Measurements from ENCODE around the gene GRM7. TPM values are rescaled to one million over a fixed set of nuclear protein-coding genes. Genes with fewer than 3 reads are reported as not detected.

GRM7 gene
- total and polyA plus RNA-seq, 2 of the 4 experiments (the other 2 are of a cell fraction): not detected

- no peak overlapping the region for H4K5ac ChIP-seq (ENCODE audit: low read depth, low read length)
- no CpG with 5 or more reads among the region's 1 CpG for WGBS, 2 experiments (ENCODE audit: extremely low coverage in 2 of 2, insufficient read length in 1 of 2)
- BruUV-seq (replicated peaks): no TSS peak
- H2AK5ac ChIP-seq (ENCODE audit: low read depth, low read length): no peak overlapping the region
- H3K36me3 ChIP-seq (ENCODE audit: control insufficient read depth, insufficient read depth, low read length): no peaks in the 10 kb centered on the region
- in situ Hi-C loops (cut with MboI; ENCODE audit: low sequenced_read_pairs) (no loop called here), intact Hi-C loops (cut with micrococcal nuclease) (no loop called here), dilution Hi-C loops (cut with HindIII; ENCODE audit: low sequenced_read_pairs, unreplicated experiment) (no loop called here)
- H3K4me1 ChIP-seq (ENCODE audit: control insufficient read depth, insufficient read depth, low read length): no peaks in the 10 kb centered on the region
- ChIA-PET CTCF (no interaction called here), POLR2A (ENCODE audit: unreplicated experiment) (no interaction called here)
- TF ChIP-seq RAD21 (IDR thresholded peaks at IDR 0.05; ENCODE audit: low read length) (no peak), NFE2L2 (IDR thresholded peaks at IDR 0.05; ENCODE audit: low read depth, low read length) (no peak), BHLHE40 (IDR thresholded peaks at IDR 0.05; ENCODE audit: low read depth, low read length) (no peak), RFX5 (IDR thresholded peaks at IDR 0.05; ENCODE audit: low read depth, low read length) (no peak), FOS (IDR thresholded peaks at IDR 0.05; ENCODE audit: low read depth, low read length) (no peak), CTCF (conservative IDR thresholded peaks at IDR 0.05; ENCODE audit: low read depth, low read length) (no peak), MAFK (IDR thresholded peaks at IDR 0.05; ENCODE audit: low read depth, low read length) (no peak), ELK1 (IDR thresholded peaks at IDR 0.05; ENCODE audit: borderline replicate concordance, low read depth, low read length) (no peak), POLR2A (IDR thresholded peaks at IDR 0.05; ENCODE audit: low read depth, low read length) (no peak), CEBPB (IDR thresholded peaks at IDR 0.05; ENCODE audit: low read depth, low read length) (no peak), RCOR1 (IDR thresholded peaks at IDR 0.05; ENCODE audit: insufficient replicate concordance, low read length) (no peak), CHD1 (IDR thresholded peaks at IDR 0.05; ENCODE audit: low read depth, low read length) (no peak), MXI1 (IDR thresholded peaks at IDR 0.05; ENCODE audit: borderline replicate concordance, low read depth, low read length) (no peak)
- H4K8ac ChIP-seq (ENCODE audit: low read depth in 2 of 2, low read length in 2 of 2): no peak overlapping the region
- no peak overlapping the region for H2AK9ac ChIP-seq (replicated peaks; ENCODE audit: low read depth, low read length, poor library complexity)
- H3K27ac ChIP-seq (ENCODE audit: insufficient read depth, low read length): no peak overlapping the region
- no peak overlapping the region for H3K4me2 ChIP-seq (ENCODE audit: low read depth, low read length)
- no peak overlapping the region for H3K23ac ChIP-seq (ENCODE audit: low read depth, low read length)
- no peak overlapping the region for H2BK120ac ChIP-seq (ENCODE audit: low read depth, low read length)
- H3K4me3 ChIP-seq (ENCODE audit: insufficient read depth, low read depth, low read length): no peak overlapping the region
- no peaks in the 10 kb centered on the region for H4K20me1 ChIP-seq (ENCODE audit: insufficient read depth, low read length)
- H2BK5ac ChIP-seq (ENCODE audit: low read depth, low read length, poor library complexity, severe bottlenecking): no peak overlapping the region
- H3K79me1 ChIP-seq (ENCODE audit: low read depth in 1 of 2, low read length in 2 of 2): no peaks in the 10 kb centered on the region
- no peaks in the 10 kb centered on the region for H3K27me3 ChIP-seq (ENCODE audit: control insufficient read depth, insufficient read depth, low read length)
- H3K9me1 ChIP-seq (ENCODE audit: insufficient read depth, low read length): no peaks in the 10 kb centered on the region
- H3K18ac ChIP-seq (ENCODE audit: low read depth, low read length): no peak overlapping the region
- H3K4ac ChIP-seq (ENCODE audit: low read depth, low read length): no peak overlapping the region
- H3K14ac ChIP-seq (replicated peaks; ENCODE audit: low read depth, low read length): no peak overlapping the region
- H4K91ac ChIP-seq (ENCODE audit: insufficient read depth, low read depth, low read length): no peak overlapping the region
- no peak overlapping the region for H3K56ac ChIP-seq (ENCODE audit: extremely low read depth, insufficient read depth, low read length)
- no peak overlapping the region for H3K9ac ChIP-seq (ENCODE audit: low read depth, low read length)
- no peak overlapping the region for H2AFZ ChIP-seq (replicated peaks; ENCODE audit: low read length, poor library complexity)
- no peak overlapping the region for H2BK20ac ChIP-seq (ENCODE audit: low read depth, low read length)
- no peak for DNase-seq
- ATAC-seq (ENCODE audit: low read depth): no peak
- H3K9me3 ChIP-seq (ENCODE audit: control insufficient read depth, insufficient read depth, low read length): peaks cover 11% of the 10 kb centered on the region
- no peak overlapping the region for H2BK15ac ChIP-seq (ENCODE audit: low read depth, low read length)
Measured at GRCh38 chr3:7547826-7548225, 686.9 kb downstream of the GRM7 start.

Data from IMR-90 (cell line).